Endothelial cell of umbilical vein (primary cell): Measurements from ENCODE around the gene NARS2.

Source experiments
- EZH2 ChIP-seq: IDR thresholded peaks from 2 replicates; pipeline ENCODE4 v1.6.1; 2012; ENCODE audit warnings: borderline replicate concordance, low read depth, mild to moderate bottlenecking, moderate library complexity, low read length, inconsistent platforms; ENCODE audit not compliant: severe bottlenecking
- GATA2 ChIP-seq: IDR thresholded peaks from 2 replicates; pipeline ENCODE4 v1.7.0; 2011; ENCODE audit warnings: low read depth, mild to moderate bottlenecking, moderate library complexity, mixed read lengths, low read length; ENCODE audit not compliant: insufficient read length, insufficient read depth
- MYC ChIP-seq: IDR thresholded peaks from one replicate; pipeline ENCODE4 v1.6.1; 2011; ENCODE audit warnings: mild to moderate bottlenecking, low read depth, low read length
- POLR2AphosphoS5 ChIP-seq: IDR thresholded peaks from 2 replicates; pipeline ENCODE4 v1.6.1; 2012; ENCODE audit warnings: low read depth, mild to moderate bottlenecking, control low read depth, low read length, moderate library complexity; ENCODE audit not compliant: insufficient read depth
- TF ChIP-seq, protein P1 (sequence below), 2 donors: IDR thresholded peaks; 1 replicate in 1 of 2; 2 replicates in 1 of 2; pipeline ENCODE4 v1.5.1; 2011; ENCODE audit warnings: low read length in 2 of 2, mild to moderate bottlenecking in 2 of 2, moderate library complexity in 2 of 2, control low read depth in 1 of 2, inconsistent platforms in 1 of 2, low read depth in 1 of 2; ENCODE audit not compliant: insufficient read depth in 1 of 2; ENCODE audit errors: extremely low read depth in 1 of 2
- TF ChIP-seq, protein P2 (sequence below): IDR thresholded peaks from 2 replicates; pipeline ENCODE4 v1.6.1; 2011; ENCODE audit not compliant: insufficient read depth, insufficient read length

DNA sequence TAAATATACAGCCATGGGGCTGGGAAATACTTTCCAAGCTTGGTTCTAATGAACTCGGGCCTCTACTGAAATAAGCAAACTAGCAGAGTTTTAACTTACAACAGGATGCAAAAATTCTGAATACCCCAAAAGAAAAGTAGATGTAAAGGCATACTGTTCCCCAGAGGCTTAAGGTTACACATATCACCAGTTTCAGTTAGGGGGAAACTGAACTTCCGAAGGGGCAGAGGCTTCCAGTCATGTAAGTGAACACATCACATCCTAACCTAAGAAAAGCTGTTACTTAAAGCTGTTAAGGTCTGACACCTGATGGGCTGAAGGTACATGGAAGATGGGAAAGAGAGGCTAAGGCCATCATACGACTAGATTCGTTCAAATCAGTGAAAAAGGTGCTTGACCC, 159.3 kb downstream of the NARS2 start:
- TF ChIP-seq, protein P1, sequence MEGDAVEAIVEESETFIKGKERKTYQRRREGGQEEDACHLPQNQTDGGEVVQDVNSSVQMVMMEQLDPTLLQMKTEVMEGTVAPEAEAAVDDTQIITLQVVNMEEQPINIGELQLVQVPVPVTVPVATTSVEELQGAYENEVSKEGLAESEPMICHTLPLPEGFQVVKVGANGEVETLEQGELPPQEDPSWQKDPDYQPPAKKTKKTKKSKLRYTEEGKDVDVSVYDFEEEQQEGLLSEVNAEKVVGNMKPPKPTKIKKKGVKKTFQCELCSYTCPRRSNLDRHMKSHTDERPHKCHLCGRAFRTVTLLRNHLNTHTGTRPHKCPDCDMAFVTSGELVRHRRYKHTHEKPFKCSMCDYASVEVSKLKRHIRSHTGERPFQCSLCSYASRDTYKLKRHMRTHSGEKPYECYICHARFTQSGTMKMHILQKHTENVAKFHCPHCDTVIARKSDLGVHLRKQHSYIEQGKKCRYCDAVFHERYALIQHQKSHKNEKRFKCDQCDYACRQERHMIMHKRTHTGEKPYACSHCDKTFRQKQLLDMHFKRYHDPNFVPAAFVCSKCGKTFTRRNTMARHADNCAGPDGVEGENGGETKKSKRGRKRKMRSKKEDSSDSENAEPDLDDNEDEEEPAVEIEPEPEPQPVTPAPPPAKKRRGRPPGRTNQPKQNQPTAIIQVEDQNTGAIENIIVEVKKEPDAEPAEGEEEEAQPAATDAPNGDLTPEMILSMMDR (IDR thresholded peaks at IDR 0.05; ENCODE audit: extremely low read depth in 1 of 2, insufficient read depth in 1 of 2, low read depth in 1 of 2, low read length in 2 of 2), result no peak
- TF ChIP-seq GATA2, result no peak
- no peak for TF ChIP-seq POLR2AphosphoS5
- no peak for TF ChIP-seq MYC
- TF ChIP-seq, protein P2, sequence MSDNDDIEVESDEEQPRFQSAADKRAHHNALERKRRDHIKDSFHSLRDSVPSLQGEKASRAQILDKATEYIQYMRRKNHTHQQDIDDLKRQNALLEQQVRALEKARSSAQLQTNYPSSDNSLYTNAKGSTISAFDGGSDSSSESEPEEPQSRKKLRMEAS, result no peak
- TF ChIP-seq EZH2, result no peak
